Motor neuron (in vitro differentiated cells): ENCODE data around the gene ASAP3. TPM values are rescaled to one million over a fixed set of nuclear protein-coding genes. Genes with fewer than 3 reads are reported as not detected.

Source experiments
- ATAC-seq, 8 experiments: fragments of 200-7000 bp; cut with Tn5 transposase; replicated peaks in 6 of 8; 2 replicates each; pipeline ENCODE4 v1.8.0; 2021; ENCODE audit warnings: mild to moderate bottlenecking in 8 of 8, moderate library complexity in 8 of 8
- H3K27ac ChIP-seq, 2 donors: fragments of 250-450 bp; sonication (Bioruptor Pico); 2 replicates each; pipeline ENCODE4 v1.9.0; 2021; ENCODE audit warnings: antibody characterized with exemption in 2 of 2, mild to moderate bottlenecking in 2 of 2, moderate library complexity in 1 of 2
- H3K4me1 ChIP-seq, 2 donors: fragments of 250-450 bp; sonication (Bioruptor Pico); replicated peaks in 1 of 2; 2 replicates each; pipeline ENCODE4 v1.6.1; 2021; ENCODE audit warnings: antibody characterized with exemption in 2 of 2, mild to moderate bottlenecking in 2 of 2, moderate library complexity in 1 of 2
- H3K4me3 ChIP-seq, 5 donors: fragments of 250-450 bp; sonication (Bioruptor Pico); 2 replicates each; pipeline ENCODE4 v1.9.0; 2021; ENCODE audit warnings: antibody characterized with exemption in 5 of 5, mild to moderate bottlenecking in 5 of 5, moderate library complexity in 4 of 5
- WGBS, 10 experiments: fragments of 450-650 bp; shearing (Covaris generic); methylation state at CpG; one replicate each; pipeline ENCODE4 v1.0.0; 2022; 5-methylcytosine and 5-hydroxymethylcytosine counted together
- in situ Hi-C, 9 experiments: fragments of 400-800 bp; cut with MboI; loops; one replicate each; pipeline ENCODE4 v1.15.0; 2021; ENCODE audit warnings: low sequenced_read_pairs in 9 of 9, low pct_unique_long_range_greater_than_20kb in 2 of 9; ENCODE audit not compliant: unreplicated experiment in 9 of 9
- total RNA-seq, 8 experiments: library from RNA; unstranded; fragments of 300-600 nt; gene quantifications; 2 replicates each; pipeline versions ENCODE4 v1.2.3 to v1.2.4, GENCODE V29; 2022

Gene ASAP3
- total RNA-seq, 8 experiments from 2014 or later: 29.0 to 96.6 (median 39.1) TPM

DNA sequence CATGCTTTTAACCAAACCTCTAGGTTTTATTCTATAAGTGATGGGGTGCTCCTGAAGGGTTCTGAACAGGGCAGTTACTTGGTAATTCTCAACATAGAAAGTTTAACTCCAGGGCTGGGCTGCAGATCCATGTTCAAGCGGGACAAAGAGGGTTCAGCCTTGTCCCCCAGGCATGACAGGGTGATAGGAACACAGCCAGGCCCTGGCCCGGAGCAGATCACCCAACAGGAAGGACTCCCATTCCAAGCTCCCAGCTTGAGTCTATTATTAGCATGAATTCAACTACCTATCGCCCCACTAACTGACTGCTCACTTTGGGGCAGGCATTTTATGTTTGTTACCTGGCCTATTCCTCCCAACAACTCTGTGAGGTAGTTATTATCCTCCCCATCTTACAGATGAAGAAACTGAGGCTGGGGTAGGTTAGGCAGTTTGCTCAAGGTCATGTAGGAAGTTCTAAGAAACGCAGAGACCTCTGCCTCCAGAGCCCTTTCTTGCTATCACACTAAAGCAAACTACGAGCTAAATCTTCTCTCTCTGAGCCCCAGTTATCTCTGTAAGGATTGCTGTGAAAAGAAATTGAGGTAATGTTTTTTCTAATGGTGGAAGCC is 14.5 kb downstream of the ASAP3 start:
- Histone ChIP-seq H3K4me3 (no peak overlapping the region), H3K27ac (no peak overlapping the region), H3K4me1 (peaks cover 0 to 6% of the 10 kb centered on the region in 2 donors)
- in situ Hi-C loops: no loop called here
- no peak for ATAC-seq
- 33 to 89% (median 59%) methylated on average over 1 to 5 of the region's 5 CpGs; no CpG with 5 or more reads in 2 of the 10 experiments for WGBS, 10 experiments

DNA sequence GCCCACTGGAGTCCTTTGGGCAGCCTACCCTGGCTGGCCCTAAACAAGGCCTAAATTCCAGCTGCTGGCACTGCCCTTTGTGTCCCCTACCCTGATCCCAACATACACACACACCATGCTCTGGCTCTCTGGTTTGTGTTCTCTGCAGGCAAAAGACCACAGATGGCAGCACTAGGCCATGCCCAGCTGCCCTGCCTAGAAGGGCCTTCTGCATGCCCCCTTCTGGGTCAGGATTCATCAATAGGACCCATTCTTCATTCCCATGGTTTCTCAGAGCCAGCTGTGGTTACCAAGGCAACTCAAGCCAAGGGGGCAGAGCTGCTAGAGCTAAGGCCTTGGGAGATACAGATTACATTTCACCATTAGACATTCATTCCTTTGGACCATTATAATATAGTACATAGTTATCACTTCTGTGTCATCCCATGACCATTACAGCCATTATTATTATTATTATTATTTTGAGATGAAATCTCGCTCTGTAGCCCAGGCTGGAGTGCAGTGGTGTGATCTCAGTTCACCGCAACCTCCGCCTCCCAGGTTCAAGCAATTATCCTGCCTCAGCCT is 17.5 kb downstream of the ASAP3 start:
- H3K4me3 ChIP-seq: no peak overlapping the region
- in situ Hi-C loops: no loop called here
- H3K4me1 ChIP-seq: peaks cover 0 to 6% of the 10 kb centered on the region in 2 donors
- WGBS, 10 experiments: 88 to 100% (median 97%) methylated on average over 1 to 3 of the region's 3 CpGs; no CpG with 5 or more reads in 5 of the 10 experiments
- H3K27ac ChIP-seq: no peak overlapping the region
- peak in 5 of 8 experiments; percentile 24 to 75 (median 47) for ATAC-seq

GRCh38 chr1:23463286-23463685 is 20.7 kb downstream of the ASAP3 start:
- in situ Hi-C loops: no loop called here
- Histone ChIP-seq H3K4me3 (no peak overlapping the region), H3K27ac (no peak overlapping the region), H3K4me1 (peaks cover 0 to 6% of the 10 kb centered on the region in 2 donors)
- WGBS, 10 experiments: 60 to 100% (median 93%) methylated on average over 1 to 3 of the region's 3 CpGs; no CpG with 5 or more reads in 1 of the 10 experiments
- ATAC-seq: no peak

GRCh38 chr1:23462766-23463165 is 21.2 kb downstream of the ASAP3 start:
- ATAC-seq: no peak
- H3K27ac ChIP-seq: no peak overlapping the region
- no peak overlapping the region for H3K4me3 ChIP-seq
- WGBS, 10 experiments: 0 to 100% (median 89%) methylated on average over 1 to 2 of the region's 2 CpGs
- in situ Hi-C loops: no loop called here
- peaks cover 0 to 6% of the 10 kb centered on the region in 2 donors for H3K4me1 ChIP-seq

DNA sequence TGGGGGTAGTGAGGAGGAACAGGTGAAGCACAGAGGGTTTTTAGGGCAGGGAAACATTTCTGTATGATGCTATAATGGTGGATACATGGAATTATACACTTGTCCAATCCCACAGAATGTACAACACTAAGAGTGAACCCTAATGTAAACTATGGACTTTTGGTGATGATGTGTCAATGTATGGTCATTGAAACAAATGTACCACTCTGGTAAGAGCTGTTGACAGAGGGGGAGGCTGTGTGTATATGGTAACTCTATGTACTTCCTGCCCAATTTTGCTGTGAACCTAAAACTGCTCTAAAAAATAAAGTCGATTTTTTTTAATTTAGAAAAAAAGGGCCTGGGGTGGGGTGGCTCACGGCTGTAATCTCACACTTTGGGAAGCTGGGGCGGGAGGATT is 22.9 kb downstream of the ASAP3 start:
- no peak for ATAC-seq
- in situ Hi-C loops: no loop called here
- no peak overlapping the region for H3K27ac ChIP-seq
- H3K4me1 ChIP-seq: no peaks in the 10 kb centered on the region
- 77 to 88% (median 86%) methylated on average over 3 of the region's 3 CpGs; no CpG with 5 or more reads in 6 of the 10 experiments for WGBS, 10 experiments
- H3K4me3 ChIP-seq: no peak overlapping the region

DNA sequence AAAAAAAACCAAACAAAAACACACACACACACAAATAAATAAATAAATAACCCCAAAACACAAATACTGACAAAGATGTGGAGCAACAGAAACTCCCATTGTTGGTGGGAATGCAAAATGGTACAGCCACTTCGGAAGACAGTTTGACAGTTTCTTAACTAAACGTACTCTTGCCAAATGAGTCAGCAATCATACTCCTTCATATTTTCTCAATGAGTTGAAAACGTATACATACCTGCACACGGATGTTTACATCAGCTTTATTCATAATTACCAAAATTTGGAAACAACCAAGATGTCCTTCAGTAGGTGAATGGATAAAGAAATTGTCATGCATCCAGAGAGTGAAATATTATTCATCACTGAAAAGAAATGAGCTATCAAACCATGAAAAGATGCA is 23.5 kb downstream of the ASAP3 start:
- 70 to 100% (median 90%) methylated on average over 1 to 4 of the region's 4 CpGs; no CpG with 5 or more reads in 1 of the 10 experiments for WGBS, 10 experiments
- no peak for ATAC-seq
- in situ Hi-C loops: no loop called here
- Histone ChIP-seq H3K27ac (no peak overlapping the region), H3K4me1 (no peaks in the 10 kb centered on the region), H3K4me3 (no peak overlapping the region)

DNA sequence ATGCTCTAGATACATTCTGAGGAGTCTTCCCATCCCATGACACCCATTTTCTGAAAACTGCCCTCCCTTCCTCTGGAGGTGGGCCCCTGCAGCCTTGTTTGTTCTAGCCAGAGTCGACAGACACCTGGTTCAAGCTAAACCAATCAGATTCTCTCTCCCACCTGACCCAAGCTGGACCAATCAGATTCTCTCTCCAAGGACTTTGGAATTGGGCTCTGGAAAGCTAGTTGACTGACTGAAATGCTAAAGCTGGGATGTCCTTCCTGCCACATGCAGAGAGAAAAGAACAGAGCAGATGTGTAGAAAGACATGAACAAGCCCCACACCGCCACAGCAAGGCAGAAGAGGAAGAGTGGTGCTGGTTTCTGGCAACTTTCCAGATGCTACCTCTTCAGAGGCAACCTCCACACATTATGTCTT is 24.6 kb downstream of the ASAP3 start:
- Histone ChIP-seq H3K4me1 (no peaks in the 10 kb centered on the region), H3K4me3 (no peak overlapping the region), H3K27ac (no peak overlapping the region)
- no peak for ATAC-seq
- 70 to 100% (median 90%) methylated on average over 1 to 2 of the region's 2 CpGs; no CpG with 5 or more reads in 4 of the 10 experiments for WGBS, 10 experiments
- in situ Hi-C loops: no loop called here

GRCh38 chr1:23456226-23456625 is 27.8 kb downstream of the ASAP3 start:
- Histone ChIP-seq H3K4me1 (no peaks in the 10 kb centered on the region), H3K27ac (no peak overlapping the region), H3K4me3 (no peak overlapping the region)
- in situ Hi-C loops: no loop called here
- no peak for ATAC-seq
- 5 to 100% (median 97%) methylated on average over 1 to 5 of the region's 5 CpGs; no CpG with 5 or more reads in 5 of the 10 experiments for WGBS, 10 experiments

GRCh38 chr1:23453455-23454000 is 30.5 kb downstream of the ASAP3 start:
- Histone ChIP-seq H3K27ac (no peak overlapping the region), H3K4me1 (peaks cover 0 to 4% of the 10 kb centered on the region in 2 donors), H3K4me3 (no peak overlapping the region)
- in situ Hi-C loops: no loop called here
- ATAC-seq: no peak
- 92 to 100% (median 100%) methylated on average over 1 to 3 of the region's 3 CpGs; no CpG with 5 or more reads in 3 of the 10 experiments for WGBS, 10 experiments

GRCh38 chr1:23452011-23452411 is 32.0 kb downstream of the ASAP3 start:
- in situ Hi-C loops: no loop called here
- peak in 3 of 8 experiments; percentile 46 to 53 (median 46) for ATAC-seq
- H3K4me3 ChIP-seq: no peak overlapping the region
- peaks cover 0 to 4% of the 10 kb centered on the region in 2 donors for H3K4me1 ChIP-seq
- 0 to 89% (median 76%) methylated on average over 1 to 4 of the region's 5 CpGs; no CpG with 5 or more reads in 5 of the 10 experiments for WGBS, 10 experiments
- H3K27ac ChIP-seq: no peak overlapping the region

GRCh38 chr1:23451441-23451840 is 32.5 kb downstream of the ASAP3 start:
- in situ Hi-C loops: no loop called here
- H3K27ac ChIP-seq: no peak overlapping the region
- WGBS, 10 experiments: 11 to 86% (median 51%) methylated on average over 1 of the region's 1 CpG; no CpG with 5 or more reads in 6 of the 10 experiments
- no peak overlapping the region for H3K4me3 ChIP-seq
- peak in 3 of 8 experiments; percentile 8 to 53 (median 14) for ATAC-seq
- peaks cover 0 to 4% of the 10 kb centered on the region in 2 donors for H3K4me1 ChIP-seq

GRCh38 chr1:23450894-23451293 is 33.1 kb downstream of the ASAP3 start:
- no peak for ATAC-seq
- H3K4me1 ChIP-seq: peaks cover 0 to 4% of the 10 kb centered on the region in 2 donors
- no peak overlapping the region for H3K27ac ChIP-seq
- in situ Hi-C loops: no loop called here
- WGBS, 10 experiments: 40 to 100% (median 88%) methylated on average over 1 to 3 of the region's 4 CpGs; no CpG with 5 or more reads in 3 of the 10 experiments
- H3K4me3 ChIP-seq: no peak overlapping the region

GRCh38 chr1:23449958-23450357 is 34.0 kb downstream of the ASAP3 start:
- Histone ChIP-seq H3K4me1 (peaks cover 0 to 4% of the 10 kb centered on the region in 2 donors), H3K4me3 (no peak overlapping the region), H3K27ac (no peak overlapping the region)
- 17 to 100% (median 80%) methylated on average over 1 to 4 of the region's 4 CpGs; no CpG with 5 or more reads in 1 of the 10 experiments for WGBS, 10 experiments
- ATAC-seq: peak in 5 of 8 experiments; percentile 9 to 67 (median 39)
- in situ Hi-C loops: no loop called here
